Measurements from ENCODE around the gene SLC13A2. TPM values are rescaled to one million over a fixed set of nuclear protein-coding genes. Genes with fewer than 3 reads are reported as not detected.

SLC13A2 gene
- total RNA-seq, 1 donor from 2014 or later: 0.87 TPM

GRCh38 chr17:28480278-28480677 is 6.8 kb downstream of the SLC13A2 start:
- Histone ChIP-seq H3K4me3 (no peak overlapping the region), H3K36me3 (no peaks in the 10 kb centered on the region), H3K27ac (peak overlapping the region; percentile 49), H3K9me3 (no peaks in the 10 kb centered on the region), H3K27me3 (no peaks in the 10 kb centered on the region), H3K4me1 (peaks cover 3% of the 10 kb centered on the region)
- ATAC-seq: peak; percentile 30
- TF ChIP-seq, protein P1, sequence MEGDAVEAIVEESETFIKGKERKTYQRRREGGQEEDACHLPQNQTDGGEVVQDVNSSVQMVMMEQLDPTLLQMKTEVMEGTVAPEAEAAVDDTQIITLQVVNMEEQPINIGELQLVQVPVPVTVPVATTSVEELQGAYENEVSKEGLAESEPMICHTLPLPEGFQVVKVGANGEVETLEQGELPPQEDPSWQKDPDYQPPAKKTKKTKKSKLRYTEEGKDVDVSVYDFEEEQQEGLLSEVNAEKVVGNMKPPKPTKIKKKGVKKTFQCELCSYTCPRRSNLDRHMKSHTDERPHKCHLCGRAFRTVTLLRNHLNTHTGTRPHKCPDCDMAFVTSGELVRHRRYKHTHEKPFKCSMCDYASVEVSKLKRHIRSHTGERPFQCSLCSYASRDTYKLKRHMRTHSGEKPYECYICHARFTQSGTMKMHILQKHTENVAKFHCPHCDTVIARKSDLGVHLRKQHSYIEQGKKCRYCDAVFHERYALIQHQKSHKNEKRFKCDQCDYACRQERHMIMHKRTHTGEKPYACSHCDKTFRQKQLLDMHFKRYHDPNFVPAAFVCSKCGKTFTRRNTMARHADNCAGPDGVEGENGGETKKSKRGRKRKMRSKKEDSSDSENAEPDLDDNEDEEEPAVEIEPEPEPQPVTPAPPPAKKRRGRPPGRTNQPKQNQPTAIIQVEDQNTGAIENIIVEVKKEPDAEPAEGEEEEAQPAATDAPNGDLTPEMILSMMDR (IDR thresholded peaks at IDR 0.05): no peak
- intact Hi-C loops (cut with DNase I): no loop called here
- no peak for DNase-seq

GRCh38 chr17:28480799-28481571 is 7.5 kb downstream of the SLC13A2 start:
- DNase-seq (peak; percentile 76), ATAC-seq (peak; percentile 66)
- TF ChIP-seq, protein P1 (IDR thresholded peaks at IDR 0.05): no peak
- Histone ChIP-seq H3K27ac (peak overlapping the region; percentile 49), H3K4me3 (no peak overlapping the region), H3K4me1 (peaks cover 3% of the 10 kb centered on the region), H3K27me3 (no peaks in the 10 kb centered on the region), H3K36me3 (no peaks in the 10 kb centered on the region), H3K9me3 (no peaks in the 10 kb centered on the region)
- intact Hi-C loops (cut with DNase I): no loop called here

GRCh38 chr17:28482551-28483199 is 9.2 kb downstream of the SLC13A2 start:
- Histone ChIP-seq H3K27ac (no peak overlapping the region), H3K36me3 (no peaks in the 10 kb centered on the region), H3K4me3 (no peak overlapping the region), H3K9me3 (no peaks in the 10 kb centered on the region), H3K27me3 (no peaks in the 10 kb centered on the region), H3K4me1 (peaks cover 3% of the 10 kb centered on the region)
- intact Hi-C loops (cut with DNase I): no loop called here
- ATAC-seq (peak; percentile 8), DNase-seq (no peak)
- TF ChIP-seq, protein P1 (IDR thresholded peaks at IDR 0.05): no peak

GRCh38 chr17:28484296-28484695 is 10.9 kb downstream of the SLC13A2 start:
- no peak overlapping the region for H3K27ac ChIP-seq
- TF ChIP-seq, protein P1 (IDR thresholded peaks at IDR 0.05): no peak
- intact Hi-C loops (cut with DNase I): no loop called here
- H3K36me3 ChIP-seq: no peaks in the 10 kb centered on the region
- DNase-seq (no peak), ATAC-seq (no peak)
- no peaks in the 10 kb centered on the region for H3K9me3 ChIP-seq
- no peak overlapping the region for H3K4me3 ChIP-seq
- H3K27me3 ChIP-seq: no peaks in the 10 kb centered on the region
- peaks cover 3% of the 10 kb centered on the region for H3K4me1 ChIP-seq

GRCh38 chr17:28485049-28485448 is 11.6 kb downstream of the SLC13A2 start:
- Histone ChIP-seq H3K27ac (no peak overlapping the region), H3K27me3 (no peaks in the 10 kb centered on the region), H3K36me3 (no peaks in the 10 kb centered on the region), H3K4me3 (no peak overlapping the region), H3K9me3 (no peaks in the 10 kb centered on the region), H3K4me1 (peaks cover 3% of the 10 kb centered on the region)
- no peak for DNase-seq
- ATAC-seq: no peak
- TF ChIP-seq, protein P1 (IDR thresholded peaks at IDR 0.05): no peak
- intact Hi-C loops (cut with DNase I): no loop called here

Measured in upper lobe of right lung (tissue), 1 donor.